Measurements from ENCODE around the gene HTRA1. TPM values are rescaled to one million over a fixed set of nuclear protein-coding genes. Genes with fewer than 3 reads are reported as not detected.

Gene HTRA1
- total RNA-seq, 1 experiment from 2014 or later = 43.1 TPM

DNA sequence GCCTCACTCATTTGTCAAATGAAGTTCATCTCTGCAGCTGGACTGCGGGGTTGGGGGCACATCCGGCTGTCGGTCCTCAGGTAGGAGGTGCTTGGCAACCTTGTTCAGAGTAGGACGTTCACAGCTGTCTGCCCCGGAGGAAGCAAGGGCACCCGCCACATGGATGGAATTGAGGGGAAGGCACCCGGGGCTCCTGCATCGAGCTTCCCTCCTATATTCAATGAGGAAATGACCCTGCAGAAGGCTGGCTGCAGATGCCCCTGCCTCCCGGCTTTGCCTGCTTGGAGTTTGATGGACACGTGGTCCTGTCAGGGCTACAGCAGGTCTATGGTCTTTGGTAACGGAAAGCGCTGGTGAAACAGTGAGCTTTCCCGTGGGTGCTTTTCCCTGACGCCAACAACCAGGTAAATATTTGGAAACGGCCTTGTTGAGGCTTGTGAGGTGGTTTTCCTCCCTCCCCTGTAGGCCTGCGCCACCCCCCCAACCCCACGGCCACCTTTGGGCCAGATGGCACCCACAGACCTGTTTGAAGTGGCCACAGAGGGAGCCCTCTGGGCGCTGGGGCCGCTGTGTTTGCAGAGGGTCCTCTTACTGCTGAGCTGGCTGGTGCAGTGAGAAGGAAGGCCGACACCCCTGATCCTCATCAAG lies 32.9 kb downstream of the HTRA1 start:
- DNase-seq (ENCODE audit: low read depth) = no peak

DNA sequence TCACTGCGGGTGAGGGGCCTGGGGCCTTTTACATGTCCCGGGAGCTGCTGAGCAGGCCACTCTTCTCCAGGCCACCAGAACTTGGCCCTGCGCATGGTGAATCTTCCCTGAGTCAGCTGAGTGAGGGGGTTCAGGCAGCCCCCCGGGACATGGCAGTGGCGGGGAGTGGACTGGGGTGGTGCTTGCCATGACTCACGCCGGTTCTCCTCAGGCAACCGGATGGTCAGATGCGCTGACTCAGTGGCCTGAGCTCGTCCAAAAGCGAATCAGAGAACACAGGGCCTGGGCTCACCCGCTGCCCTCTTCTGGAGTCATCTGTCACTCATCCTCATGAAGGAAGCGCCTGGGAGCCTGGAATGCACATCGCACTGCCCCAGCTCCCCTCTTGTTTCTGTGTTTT lies 33.5 kb downstream of the HTRA1 start:
- peak; percentile 77 for DNase-seq (ENCODE audit: low read depth)

DNA sequence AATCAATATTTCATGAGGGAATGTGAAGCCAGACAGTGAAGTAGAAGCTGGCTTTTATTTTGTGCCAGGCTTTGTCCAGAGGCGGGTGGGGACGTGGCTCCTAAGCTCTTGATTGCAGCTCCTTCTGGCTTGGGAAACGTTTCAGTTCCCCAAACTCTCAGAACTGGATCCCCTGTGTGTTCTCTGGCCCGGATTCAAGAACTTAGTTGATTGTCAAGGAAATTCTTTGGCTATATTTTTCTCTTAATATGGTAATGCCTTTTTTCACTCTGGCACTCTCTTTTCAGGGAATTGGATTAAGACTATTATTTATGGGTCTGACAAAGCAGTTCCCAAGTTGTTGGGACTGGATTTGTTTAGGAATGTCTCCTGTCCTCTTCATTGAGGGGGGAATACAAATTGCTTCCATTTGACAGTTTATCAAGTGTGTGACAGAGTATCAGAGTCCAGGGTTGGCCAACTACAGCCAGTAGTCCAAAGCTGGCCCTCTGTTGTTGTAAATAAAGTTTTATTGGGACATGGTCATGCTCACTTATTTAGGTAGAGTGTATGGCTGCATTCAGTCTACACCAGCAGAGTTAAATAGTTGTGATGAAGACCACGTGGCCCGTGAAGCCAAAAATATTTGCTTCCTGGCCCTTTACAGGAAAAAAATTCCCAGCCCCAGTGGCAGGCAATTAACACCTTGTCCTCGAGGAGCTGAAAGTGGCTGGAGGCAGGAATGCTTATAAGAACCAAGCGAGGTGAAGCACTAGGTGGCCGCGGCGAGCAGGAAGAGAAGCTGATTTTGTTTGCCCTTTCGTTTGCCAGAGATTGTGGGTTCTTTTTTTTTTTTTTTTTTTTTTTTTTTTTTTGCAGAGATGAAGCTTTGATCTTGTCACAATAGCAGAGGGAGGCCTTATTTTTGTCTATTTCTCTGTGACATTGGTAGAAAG lies 34.3 kb downstream of the HTRA1 start:
- DNase-seq (ENCODE audit: low read depth) = no peak

DNA sequence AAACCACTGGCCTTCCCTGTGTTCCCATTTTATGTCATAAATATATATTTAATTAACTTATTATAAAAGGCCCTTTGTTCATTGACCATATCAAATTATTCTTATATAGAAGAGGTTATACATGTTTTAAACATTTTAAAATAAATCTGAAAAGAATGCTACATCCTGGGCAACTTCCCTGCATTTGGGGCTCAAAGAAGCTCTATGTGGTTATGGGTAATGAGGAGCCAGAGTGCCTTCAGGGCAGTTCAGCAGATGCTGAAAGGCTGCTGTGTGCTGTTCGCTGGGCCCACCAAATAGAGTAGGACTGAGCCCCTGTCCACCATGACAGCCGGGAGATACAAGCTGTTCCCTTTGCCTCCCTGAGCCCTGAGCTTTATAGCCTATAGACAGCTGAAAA lies 35.9 kb downstream of the HTRA1 start:
- no peak for DNase-seq (ENCODE audit: low read depth)

DNA sequence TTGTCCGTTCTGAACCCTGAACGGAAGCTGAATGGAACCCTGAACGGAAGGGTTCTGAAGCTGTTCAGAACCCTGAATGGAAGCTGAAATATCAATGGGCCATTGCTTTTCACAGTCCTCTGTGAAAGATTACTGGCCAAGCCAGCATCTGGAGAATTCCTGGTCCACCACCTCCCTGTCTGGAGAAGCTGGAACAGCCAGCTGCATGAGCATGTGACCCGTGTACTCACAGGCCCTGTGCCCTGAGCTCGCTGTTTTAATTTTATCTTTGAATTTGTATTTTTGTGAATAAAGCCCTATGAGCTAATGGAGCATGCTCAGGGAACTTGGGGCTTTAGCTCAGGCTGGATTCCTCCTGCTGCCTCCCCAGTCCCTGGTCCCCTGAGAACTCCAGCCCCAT lies 37.2 kb downstream of the HTRA1 start:
- no peak for DNase-seq (ENCODE audit: low read depth)

DNA sequence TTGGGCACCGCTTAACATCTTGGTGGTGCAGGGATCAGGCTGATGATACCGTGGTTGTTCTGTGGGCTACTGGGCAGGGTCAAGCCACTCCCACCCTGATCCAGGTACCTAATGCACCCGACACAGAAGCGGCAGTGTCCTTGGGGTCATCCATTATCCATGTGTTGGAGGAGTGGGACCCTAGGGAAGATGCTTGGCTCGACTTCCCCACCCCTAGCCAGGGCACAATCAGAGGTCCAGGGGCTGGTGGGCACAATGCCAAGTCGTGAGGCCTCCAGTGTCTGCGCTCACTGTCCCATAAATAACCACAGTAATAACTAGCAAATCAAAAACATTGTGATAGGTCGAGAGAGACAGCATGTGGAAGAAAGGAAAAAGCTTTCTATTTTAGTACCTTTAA lies 37.7 kb downstream of the HTRA1 start:
- no peak for DNase-seq (ENCODE audit: low read depth)

DNA sequence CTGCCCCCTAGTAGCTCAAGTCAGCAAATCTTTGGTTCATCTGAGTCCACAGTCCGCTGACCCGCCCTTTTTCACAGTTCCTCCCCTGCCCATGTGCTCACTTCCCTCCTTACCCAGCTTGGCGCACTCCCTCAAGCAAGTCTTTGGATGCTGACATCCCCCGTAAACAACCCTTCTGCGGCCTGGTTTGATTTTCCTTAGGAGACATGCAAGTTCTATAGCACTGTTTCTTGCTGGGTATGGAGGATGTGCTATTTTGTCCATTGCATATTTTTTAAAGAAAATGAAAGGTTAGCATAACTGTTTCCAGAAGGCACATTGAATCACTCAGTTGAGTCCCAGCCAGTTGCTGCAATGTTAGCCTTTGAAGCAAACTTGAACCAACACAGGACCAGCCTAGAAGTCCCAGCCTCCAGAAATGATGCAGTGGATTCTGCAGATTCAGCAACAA lies 38.2 kb downstream of the HTRA1 start:
- DNase-seq (ENCODE audit: low read depth) = no peak

DNA sequence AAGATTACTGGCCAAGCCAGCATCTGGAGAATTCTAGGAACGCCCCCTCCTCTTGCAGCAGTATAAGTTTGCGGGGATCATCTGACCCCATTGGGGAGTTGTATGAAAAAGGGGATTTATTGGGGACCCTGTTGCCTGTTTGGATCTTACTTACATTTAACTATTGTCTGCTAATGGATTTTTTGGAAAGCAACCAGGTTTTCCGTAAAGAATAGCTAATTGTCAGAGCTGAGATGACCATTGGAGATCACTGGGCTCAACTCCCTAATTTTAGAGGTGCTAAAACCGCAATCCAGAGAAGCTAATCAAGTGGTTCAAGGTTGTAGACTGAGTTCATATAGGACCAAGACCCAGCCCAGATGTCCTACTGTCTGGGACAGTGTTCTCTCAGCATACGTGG lies 38.8 kb downstream of the HTRA1 start:
- DNase-seq (ENCODE audit: low read depth) = no peak

DNA sequence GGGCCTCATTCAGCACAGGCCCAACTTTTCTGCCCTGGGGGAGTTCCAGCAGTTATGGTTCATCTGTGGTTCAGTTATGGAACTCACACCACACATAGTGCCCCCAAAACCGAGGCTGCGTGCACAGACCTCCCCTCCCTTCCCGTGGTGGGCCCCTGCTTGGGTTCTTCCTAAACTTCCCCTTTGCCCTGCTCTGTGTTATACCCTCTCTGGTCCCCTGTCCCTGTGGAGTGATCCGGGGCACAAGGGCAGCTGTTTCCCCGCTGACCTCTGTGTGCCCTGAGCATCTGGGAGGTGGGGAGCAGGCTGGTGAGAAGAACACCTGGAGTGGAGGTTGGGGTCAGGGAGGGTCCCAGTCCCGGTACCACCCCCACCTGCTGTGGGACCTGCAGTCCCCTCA lies 39.4 kb downstream of the HTRA1 start:
- no peak for DNase-seq (ENCODE audit: low read depth)

DNA sequence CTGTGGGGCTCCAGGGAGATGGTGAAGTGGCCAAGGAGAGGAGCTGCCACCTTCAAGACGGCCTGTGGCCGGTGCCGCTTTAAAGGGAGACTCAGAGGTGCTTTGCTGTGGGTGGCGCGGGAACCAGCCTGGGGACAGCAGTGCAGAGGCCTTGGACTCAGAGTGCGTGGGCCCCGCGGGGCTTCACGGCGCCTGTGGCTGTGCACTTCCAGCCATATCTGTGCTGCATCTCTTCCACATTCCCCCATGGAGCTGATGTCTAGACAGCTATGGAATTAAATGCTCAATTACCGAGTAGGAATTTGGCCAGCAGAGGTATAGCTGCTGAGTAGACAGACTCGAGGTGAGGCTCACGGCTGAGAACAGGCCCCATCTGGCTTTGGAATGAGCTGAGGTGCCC lies 41.7 kb downstream of the HTRA1 start:
- peak; percentile 38 for DNase-seq (ENCODE audit: low read depth)

DNA sequence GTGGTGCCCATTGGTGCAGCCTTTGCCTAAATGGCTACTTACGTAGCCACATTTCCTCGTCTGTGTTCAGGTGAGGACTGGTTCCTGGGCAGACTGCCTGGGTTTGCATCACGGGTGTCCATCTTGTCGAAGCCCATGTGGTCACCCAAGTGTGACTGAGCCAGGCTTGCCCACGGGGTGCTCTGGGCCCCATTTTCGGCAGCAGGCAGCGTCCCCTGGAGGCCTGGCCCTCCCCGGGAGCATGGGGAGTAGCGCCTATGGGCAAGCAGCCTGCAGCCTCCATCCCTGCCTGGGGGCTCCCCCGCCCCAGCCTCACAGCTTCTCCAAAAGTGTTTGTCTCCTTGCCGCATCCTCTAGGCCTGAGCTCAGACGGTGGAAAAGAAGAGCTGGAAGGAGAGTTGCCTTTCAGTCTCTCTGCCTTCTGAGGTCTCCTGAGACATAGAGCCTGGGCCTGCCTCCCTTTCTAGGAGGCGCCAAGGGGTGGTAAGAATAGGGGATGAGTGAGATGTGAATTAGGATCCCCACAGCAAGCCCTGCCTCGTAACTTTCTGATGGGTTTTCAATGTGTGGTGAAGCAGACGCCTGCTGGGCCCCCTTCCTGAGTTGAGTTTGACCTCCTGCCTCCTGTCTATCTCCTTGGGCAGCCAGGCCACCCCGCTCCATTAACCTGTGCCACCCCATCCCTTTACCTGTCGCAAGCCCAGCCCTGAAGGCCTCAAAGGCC lies 42.7 kb downstream of the HTRA1 start:
- DNase-seq (ENCODE audit: low read depth) = no peak

DNA sequence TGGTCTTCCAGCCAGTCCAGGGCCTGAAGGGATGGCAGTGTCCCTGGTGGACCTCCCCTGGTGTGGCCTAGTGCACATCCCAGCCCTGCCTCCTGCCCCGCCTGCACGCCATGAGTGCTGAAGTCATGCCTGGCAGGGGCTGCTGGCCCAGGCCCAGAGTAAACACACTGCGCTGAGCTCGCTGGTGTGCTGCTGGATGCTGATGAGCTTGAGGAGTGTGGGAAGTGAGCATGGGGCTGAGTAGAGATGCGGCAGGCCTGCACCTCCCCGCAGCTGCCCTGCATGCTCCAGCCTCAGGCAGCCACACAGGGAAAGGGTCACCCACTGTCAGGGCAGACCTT lies 43.2 kb downstream of the HTRA1 start:
- peak; percentile 94 for DNase-seq (ENCODE audit: low read depth)

DNA sequence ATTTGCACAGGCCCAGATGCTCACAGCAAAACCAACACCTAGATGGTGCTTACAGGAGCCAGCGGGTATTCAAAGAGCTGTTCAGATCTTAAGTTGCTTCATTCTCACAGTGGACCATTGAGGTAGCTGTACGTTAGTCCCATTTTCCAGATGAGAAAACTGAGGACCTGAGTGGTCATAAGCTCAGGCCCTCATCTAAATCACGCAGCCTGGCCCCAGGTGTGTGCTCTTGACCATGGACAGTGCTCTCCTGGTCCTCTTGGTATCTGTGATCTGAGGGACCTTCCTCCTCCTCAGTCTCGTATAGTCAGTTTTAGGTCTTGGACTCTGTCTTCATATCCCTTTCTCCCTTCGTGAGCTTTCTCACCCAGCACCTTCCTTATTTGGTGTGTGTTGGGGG lies 43.7 kb downstream of the HTRA1 start:
- no peak for DNase-seq (ENCODE audit: low read depth)

DNA sequence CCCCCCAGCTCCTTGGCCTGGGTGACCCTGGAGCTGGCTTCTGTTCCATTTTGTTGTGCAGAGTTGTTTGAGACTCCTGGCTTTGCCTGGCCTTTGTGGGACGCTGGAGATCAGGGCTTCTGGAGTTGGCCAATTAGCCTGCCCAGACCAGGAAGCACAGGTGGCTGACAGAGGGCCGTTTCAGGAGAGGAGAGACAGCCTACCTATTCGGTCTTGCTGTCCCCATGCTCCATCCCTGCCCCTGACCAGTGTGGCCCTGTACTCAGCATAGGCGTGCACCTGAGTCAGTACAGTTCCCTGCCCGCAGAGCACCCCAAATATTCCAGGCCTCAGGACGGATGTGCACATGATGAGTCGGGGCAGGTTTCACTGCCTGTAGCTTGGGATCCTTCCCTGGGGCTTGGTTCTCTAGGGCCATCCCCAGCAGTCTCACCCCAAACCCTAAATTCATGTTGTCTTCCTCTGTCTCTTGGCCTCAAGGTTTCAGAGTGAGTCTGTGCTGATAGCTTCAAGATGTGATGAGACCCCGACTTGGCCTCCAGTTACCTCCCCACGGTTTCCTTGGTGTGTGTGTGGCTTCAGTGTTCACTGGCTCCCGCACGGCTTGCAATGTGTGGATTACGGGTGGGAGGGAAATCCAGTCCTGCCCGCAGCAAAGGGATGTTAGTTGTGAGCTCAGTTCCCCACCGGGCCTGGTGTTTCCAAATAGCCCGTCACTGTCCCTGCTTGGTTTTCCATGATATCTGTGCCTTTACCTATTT lies 44.7 kb downstream of the HTRA1 start:
- DNase-seq (ENCODE audit: low read depth) = no peak

DNA sequence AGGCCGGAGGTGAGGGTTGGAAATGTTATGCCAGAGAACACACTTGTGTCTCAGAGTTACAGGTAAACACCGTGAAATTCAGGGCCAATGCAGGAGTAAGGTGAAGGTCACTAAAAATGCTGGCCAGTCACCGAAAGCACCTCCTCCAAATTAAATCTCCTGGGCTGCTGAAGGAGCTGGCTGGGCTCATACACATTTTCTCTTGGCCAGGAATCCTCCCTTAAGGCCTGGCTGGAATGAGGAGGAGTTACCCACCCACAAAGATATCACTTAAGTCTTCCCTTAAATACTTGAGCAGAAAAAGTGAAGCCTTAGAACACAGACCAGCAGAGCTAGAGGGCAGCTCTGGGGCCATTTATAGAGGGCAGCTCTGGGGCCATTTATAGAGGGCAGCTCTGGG lies 46.3 kb downstream of the HTRA1 start:
- no peak for DNase-seq (ENCODE audit: low read depth)

DNA sequence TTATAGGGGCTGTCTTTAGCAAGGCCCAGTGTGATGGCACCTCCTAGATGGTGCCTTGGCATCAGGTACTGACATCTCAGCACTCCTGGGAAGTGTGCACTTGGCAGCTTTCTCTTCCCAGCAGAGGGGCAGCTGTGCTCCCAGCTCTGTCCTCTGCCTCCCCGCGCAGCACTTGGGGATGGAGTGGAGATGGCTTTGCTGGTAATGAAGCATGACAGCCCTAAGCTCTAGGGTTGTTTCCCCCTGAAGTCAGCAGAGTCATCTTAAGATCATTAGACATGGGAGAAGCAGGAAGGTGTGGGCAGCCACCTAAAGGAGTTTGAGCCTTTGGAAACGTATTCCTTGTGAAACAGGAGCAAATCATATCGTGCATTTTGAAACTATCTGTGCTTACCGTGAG lies 46.7 kb downstream of the HTRA1 start:
- no peak for DNase-seq (ENCODE audit: low read depth)

DNA sequence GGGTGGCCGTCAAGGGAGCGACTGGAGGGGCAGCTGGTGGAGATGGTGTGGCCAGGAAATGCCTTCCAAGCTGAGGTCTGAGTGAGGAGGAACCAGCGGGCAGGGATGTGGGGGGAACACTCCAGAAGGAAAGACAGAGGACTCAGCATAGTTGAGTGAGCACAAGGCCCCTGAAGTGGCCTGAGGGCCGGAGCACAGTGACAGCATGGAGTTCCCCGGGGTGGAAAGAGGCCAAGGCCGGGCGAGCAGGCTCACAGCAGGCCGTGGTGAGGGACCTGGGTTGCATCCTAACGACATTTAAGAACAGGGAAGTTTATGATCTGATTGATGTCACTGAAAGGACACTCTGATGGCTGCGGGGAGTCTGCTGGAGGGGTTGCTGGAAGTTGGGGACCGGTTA lies 48.0 kb downstream of the HTRA1 start:
- DNase-seq (ENCODE audit: low read depth) = no peak

DNA sequence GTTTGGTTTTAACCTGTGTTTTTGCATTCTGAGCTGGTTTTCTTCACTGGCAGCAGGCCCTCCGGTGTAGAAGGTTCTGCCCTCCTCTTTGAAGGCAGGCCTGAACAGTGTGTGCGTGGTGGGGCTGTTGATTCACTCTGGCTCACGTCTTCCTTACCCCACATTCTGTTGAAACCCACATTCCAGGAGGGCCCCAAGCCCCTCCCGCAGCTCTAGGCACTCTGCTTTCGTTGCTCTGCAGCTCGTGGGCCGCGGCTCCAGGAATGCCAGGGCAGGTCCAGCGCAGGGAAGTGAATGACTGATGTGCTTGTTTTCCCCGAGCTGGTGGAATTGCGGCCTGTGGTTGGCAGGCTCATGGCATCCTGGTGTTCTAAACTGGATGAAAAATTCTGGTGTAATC lies 49.0 kb downstream of the HTRA1 start:
- no peak for DNase-seq (ENCODE audit: low read depth)

DNA sequence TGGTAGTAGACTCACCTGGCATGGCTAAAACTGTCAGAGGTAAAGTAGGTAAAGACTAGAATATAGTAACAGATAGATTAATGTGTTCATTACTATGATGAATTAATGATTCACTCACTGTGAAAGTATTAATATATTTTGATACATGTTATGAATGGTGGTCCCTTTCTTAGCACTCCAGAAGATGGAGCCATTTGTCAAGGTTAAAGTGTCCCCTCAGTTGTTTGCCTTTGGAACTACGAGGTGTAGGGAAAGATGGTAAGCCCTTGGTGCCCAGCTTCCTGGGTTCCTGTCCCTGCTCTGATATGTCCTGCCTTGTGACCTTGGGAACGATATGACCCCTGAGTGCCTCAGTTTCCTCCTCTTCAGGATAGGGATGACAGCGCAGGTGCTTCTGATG lies 49.4 kb downstream of the HTRA1 start:
- no peak for DNase-seq (ENCODE audit: low read depth)

DNA sequence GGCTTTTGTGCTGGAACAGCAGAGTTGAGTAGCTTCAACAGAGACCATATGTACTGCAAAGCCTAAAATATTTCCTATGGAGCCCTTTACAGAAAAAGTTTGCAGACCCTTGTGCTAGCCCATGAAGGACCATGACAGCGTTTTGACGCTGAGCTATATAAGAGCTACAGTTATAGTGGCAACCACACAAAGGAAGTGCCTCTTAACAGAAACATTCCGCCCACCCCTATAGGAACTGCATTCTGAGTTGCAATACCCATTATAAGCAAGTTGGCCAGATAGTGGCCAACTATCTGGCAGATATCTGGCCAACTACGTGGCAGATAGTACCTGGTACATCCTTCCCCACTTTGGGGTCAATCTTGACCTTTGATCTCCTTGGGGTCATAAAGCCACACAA lies 51.7 kb downstream of the HTRA1 start:
- DNase-seq (ENCODE audit: low read depth) = no peak

DNA sequence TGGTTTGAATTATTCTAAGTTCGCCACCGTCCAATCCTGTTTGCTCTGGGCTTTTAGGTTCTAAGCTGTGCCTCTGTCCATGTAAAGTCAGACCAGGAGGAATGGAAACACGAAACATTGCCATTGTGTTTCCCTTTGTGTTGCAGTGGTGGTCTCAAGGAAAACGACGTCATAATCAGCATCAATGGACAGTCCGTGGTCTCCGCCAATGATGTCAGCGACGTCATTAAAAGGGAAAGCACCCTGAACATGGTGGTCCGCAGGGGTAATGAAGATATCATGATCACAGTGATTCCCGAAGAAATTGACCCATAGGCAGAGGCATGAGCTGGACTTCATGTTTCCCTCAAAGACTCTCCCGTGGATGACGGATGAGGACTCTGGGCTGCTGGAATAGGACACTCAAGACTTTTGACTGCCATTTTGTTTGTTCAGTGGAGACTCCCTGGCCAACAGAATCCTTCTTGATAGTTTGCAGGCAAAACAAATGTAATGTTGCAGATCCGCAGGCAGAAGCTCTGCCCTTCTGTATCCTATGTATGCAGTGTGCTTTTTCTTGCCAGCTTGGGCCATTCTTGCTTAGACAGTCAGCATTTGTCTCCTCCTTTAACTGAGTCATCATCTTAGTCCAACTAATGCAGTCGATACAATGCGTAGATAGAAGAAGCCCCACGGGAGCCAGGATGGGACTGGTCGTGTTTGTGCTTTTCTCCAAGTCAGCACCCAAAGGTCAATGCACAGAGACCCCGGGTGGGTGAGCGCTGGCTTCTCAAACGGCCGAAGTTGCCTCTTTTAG lies 52.9 kb downstream of the HTRA1 start:
- DNase-seq (ENCODE audit: low read depth) = no peak

All from Daoy (cell line).